ENCODE results near the gene THADA.

The THADA gene

GRCh38 chr2:43248621-43249020 lies 347.2 kb downstream of the THADA start:
- in situ Hi-C loops (cut with HindIII; ENCODE audit: low pct_ligation_motif_present, low pct_unique_long_range_greater_than_20kb, low sequenced_read_pairs): no loop called here
- DNase-seq: no peak

- no peak for DNase-seq
Measured at GRCh38 chr2:43246641-43247040, 349.2 kb downstream of the THADA start.

GRCh38 chr2:43241558-43241957 lies 354.3 kb downstream of the THADA start:
- DNase-seq: no peak
- in situ Hi-C loops (cut with HindIII; ENCODE audit: low pct_ligation_motif_present, low pct_unique_long_range_greater_than_20kb, low sequenced_read_pairs): no loop called here

More at GRCh38 chr2:43246641-43247040, 349.2 kb downstream of the THADA start:
- in situ Hi-C loops (cut with HindIII; ENCODE audit: low pct_ligation_motif_present, low pct_unique_long_range_greater_than_20kb, low sequenced_read_pairs): no loop called here

- in situ Hi-C loops (cut with HindIII; ENCODE audit: low pct_ligation_motif_present, low pct_unique_long_range_greater_than_20kb, low sequenced_read_pairs): no loop called here
- DNase-seq: no peak
Measured at GRCh38 chr2:43240766-43241150, 355.1 kb downstream of the THADA start.

GRCh38 chr2:43239981-43240765 lies 355.7 kb downstream of the THADA start:
- no peak for DNase-seq
- in situ Hi-C loops (cut with HindIII; ENCODE audit: low pct_ligation_motif_present, low pct_unique_long_range_greater_than_20kb, low sequenced_read_pairs): no loop called here

- DNase-seq: no peak
- in situ Hi-C loops (cut with HindIII; ENCODE audit: low pct_ligation_motif_present, low pct_unique_long_range_greater_than_20kb, low sequenced_read_pairs): no loop called here
Measured at GRCh38 chr2:43238813-43239212, 357.0 kb downstream of the THADA start.

- no peak for DNase-seq
- in situ Hi-C loops (cut with HindIII; ENCODE audit: low pct_ligation_motif_present, low pct_unique_long_range_greater_than_20kb, low sequenced_read_pairs): no loop called here
Measured at GRCh38 chr2:43238176-43238575, 357.7 kb downstream of the THADA start.

GRCh38 chr2:43233218-43234212 lies 362.3 kb downstream of the THADA start:
- in situ Hi-C loops (cut with HindIII; ENCODE audit: low pct_ligation_motif_present, low pct_unique_long_range_greater_than_20kb, low sequenced_read_pairs): no loop called here
- DNase-seq: no peak

GRCh38 chr2:43230951-43231827 lies 364.6 kb downstream of the THADA start:
- DNase-seq: no peak
- in situ Hi-C loops (cut with HindIII; ENCODE audit: low pct_ligation_motif_present, low pct_unique_long_range_greater_than_20kb, low sequenced_read_pairs): no loop called here

- no peak for DNase-seq
- in situ Hi-C loops (cut with HindIII; ENCODE audit: low pct_ligation_motif_present, low pct_unique_long_range_greater_than_20kb, low sequenced_read_pairs): no loop called here
Measured at GRCh38 chr2:43230351-43230885, 365.4 kb downstream of the THADA start.

GRCh38 chr2:43228756-43229659 lies 366.8 kb downstream of the THADA start:
- in situ Hi-C loops (cut with HindIII; ENCODE audit: low pct_ligation_motif_present, low pct_unique_long_range_greater_than_20kb, low sequenced_read_pairs): no loop called here
- no peak for DNase-seq

GRCh38 chr2:43228321-43228751 lies 367.5 kb downstream of the THADA start:
- in situ Hi-C loops (cut with HindIII; ENCODE audit: low pct_ligation_motif_present, low pct_unique_long_range_greater_than_20kb, low sequenced_read_pairs): no loop called here
- no peak for DNase-seq

GRCh38 chr2:43227830-43228281 lies 368.0 kb downstream of the THADA start:
- in situ Hi-C loops (cut with HindIII; ENCODE audit: low pct_ligation_motif_present, low pct_unique_long_range_greater_than_20kb, low sequenced_read_pairs): no loop called here

GRCh38 chr2:43226955-43227829 lies 368.6 kb downstream of the THADA start:
- peak; percentile 73 for DNase-seq
- in situ Hi-C loops (cut with HindIII; ENCODE audit: low pct_ligation_motif_present, low pct_unique_long_range_greater_than_20kb, low sequenced_read_pairs): no loop called here

More at GRCh38 chr2:43227830-43228281, 368.0 kb downstream of the THADA start:
- DNase-seq: peak; percentile 71

- peak; percentile 95 for DNase-seq
- in situ Hi-C loops (cut with HindIII; ENCODE audit: low pct_ligation_motif_present, low pct_unique_long_range_greater_than_20kb, low sequenced_read_pairs): no loop called here
Measured at GRCh38 chr2:43226558-43226954, 369.3 kb downstream of the THADA start, which contains the start of gene ZFP36L2. Gene ZFP36L2, minus strand, starts transcription at chr2:43226606. Its CDS starts 291 bp downstream, at chr2:43226315.

Data from ACHN (cell line).